Measurements from ENCODE around the gene RALY. TPM values are rescaled to one million over a fixed set of nuclear protein-coding genes. Genes with fewer than 3 reads are reported as not detected.

Gene RALY
- polyA plus RNA-seq, 2 of the 4 experiments (the other 2 are of a cell fraction), result 63.4 to 102 TPM

- TF ChIP-seq REST (IDR thresholded peaks at IDR 0.05) (no peak), FOXS1 (CRISPR knock-in tag; IDR thresholded peaks at IDR 0.05) (no peak), HEYL (CRISPR knock-in tag; IDR thresholded peaks at IDR 0.05) (no peak), CHD2 (IDR thresholded peaks at IDR 0.05; ENCODE audit: low read length, partially characterized antibody) (no peak), NPAS2 (CRISPR knock-in tag; IDR thresholded peaks at IDR 0.05; ENCODE audit: borderline replicate concordance) (no peak)
Observed at GRCh38 chr20:34078540-34078939, 84.8 kb downstream of the RALY start (continued).

GRCh38 chr20:34079818-34080217 lies 86.1 kb downstream of the RALY start:
- H3K27ac ChIP-seq, result no peak overlapping the region
- ChIA-PET POLR2A (no interaction called here), CTCF (interaction anchor here (1.1 to 3.6 kb wide), 4 partner anchors 11 to 217 kb away, joined by 3 to 26 read pairs (median 8); partner anchors contain the start of gene EIF2S2)
- H3K4me2 ChIP-seq, result no peak overlapping the region
- no peaks in the 10 kb centered on the region for H3K4me1 ChIP-seq
- no peak for ATAC-seq
- no peaks in the 10 kb centered on the region for H3K9me3 ChIP-seq
- no peak for FAIRE-seq
- DNase-seq (ENCODE audit: low read depth in 1 of 2, low spot score in 1 of 2), result no peak
- WGBS (ENCODE audit: missing lambda C conversion rate), result 96% methylated on average over 6 of the region's 6 CpGs
- no peak overlapping the region for H3K4me3 ChIP-seq
- TF ChIP-seq POLR2A (IDR thresholded peaks at IDR 0.05; ENCODE audit: low read length), result no peak
- no peak for TF ChIP-seq KDM1A (IDR thresholded peaks at IDR 0.05; ENCODE audit: low read depth)
- TF ChIP-seq BCL3 (IDR thresholded peaks at IDR 0.05), result no peak
- TF ChIP-seq FOSL2 (IDR thresholded peaks at IDR 0.05), result no peak
- TF ChIP-seq FOSL2 (CRISPR knock-in tag; IDR thresholded peaks at IDR 0.05), result no peak
- TF ChIP-seq SREBF2 (IDR thresholded peaks at IDR 0.05), result no peak
- TF ChIP-seq HES2 (IDR thresholded peaks at IDR 0.05), result no peak
- TF ChIP-seq NPAS2 (CRISPR knock-in tag; IDR thresholded peaks at IDR 0.05; ENCODE audit: borderline replicate concordance), result no peak
- TF ChIP-seq ZFP36 (IDR thresholded peaks at IDR 0.05; ENCODE audit: borderline replicate concordance, partially characterized antibody), result no peak
- TF ChIP-seq RARB (CRISPR knock-in tag; IDR thresholded peaks at IDR 0.05), result no peak
- no peak for TF ChIP-seq ATOH8 (CRISPR knock-in tag; IDR thresholded peaks at IDR 0.05; ENCODE audit: low read depth)
- TF ChIP-seq CTCF (IDR thresholded peaks at IDR 0.05), result no peak
- TF ChIP-seq TFCP2L1 (CRISPR knock-in tag; IDR thresholded peaks at IDR 0.05), result no peak
- TF ChIP-seq MAX (IDR thresholded peaks at IDR 0.05), result no peak
- TF ChIP-seq CHD4 (IDR thresholded peaks at IDR 0.05; ENCODE audit: borderline replicate concordance), result no peak
- no peak for TF ChIP-seq FOSB (CRISPR knock-in tag; IDR thresholded peaks at IDR 0.05)
- no peak for TF ChIP-seq ESRRA (IDR thresholded peaks at IDR 0.05; ENCODE audit: borderline replicate concordance, low read length)
- TF ChIP-seq POLR2AphosphoS2 (conservative IDR thresholded peaks at IDR 0.05; ENCODE audit: low read length), result no peak
